ENCODE results near the gene FAM184A. TPM values are rescaled to one million over a fixed set of nuclear protein-coding genes. Genes with fewer than 3 reads are reported as not detected.
A peak's percentile ranks its signal among the peaks of the same experiment; 100 is the strongest.

FAM184A gene
- total RNA-seq, 1 donor from 2014 or later, result 24.8 TPM

GRCh38 chr6:118934461-118935330 lies 143.8 kb downstream of the FAM184A start, which contains the start of gene MCM9:
MCM9 (minus strand) TSS chr6:118935159; CDS start chr6:118931723, 3,436 bp downstream.
- Histone ChIP-seq H3F3A (ENCODE audit: low read depth) (peaks cover 11% of the 10 kb centered on the region), H3K4me1 (peaks cover 7% of the 10 kb centered on the region), H3K9me3 (ENCODE audit: low read depth) (no peaks in the 10 kb centered on the region), H3K27me3 (no peaks in the 10 kb centered on the region), H4K20me1 (ENCODE audit: low read depth) (peaks cover 3% of the 10 kb centered on the region), H3K4me2 (peak within 1 kb of the TSS; percentile 83), H3K9ac (peak within 1 kb of the TSS; percentile 64), H3K36me3 (no peaks in the 10 kb centered on the region), H3K27ac (peak within 1 kb of the TSS; percentile 94), H3K4me3 (peak within 1 kb of the TSS; percentile 86), H3K79me2 (ENCODE audit: low read depth) (peaks cover 40% of the 10 kb centered on the region), H2AFZ (replicated peaks) (peak within 1 kb of the TSS; percentile 99)
- H3K27ac Mint-ChIP-seq, result peak within 1 kb of the TSS; percentile 92
- peak; percentile 97 for DNase-seq (ENCODE audit: low spot score)
- peak within 1 kb of the TSS; percentile 92 for H3K4me3 Mint-ChIP-seq
- H3K9me3 Mint-ChIP-seq, result peaks cover 19% of the 10 kb centered on the region
- TF ChIP-seq EZH2phosphoT487 (IDR thresholded peaks at IDR 0.05), result no peak
- no peak for TF ChIP-seq CTCF (IDR thresholded peaks at IDR 0.05)
- TF ChIP-seq EZH2 (IDR thresholded peaks at IDR 0.05), result no peak
- H3K27me3 Mint-ChIP-seq (ENCODE audit: insufficient read depth, low read depth), result peaks cover 4% of the 10 kb centered on the region
- H3K4me1 Mint-ChIP-seq, result peaks cover 18% of the 10 kb centered on the region
- H3K36me3 Mint-ChIP-seq, result peaks cover 32% of the 10 kb centered on the region

GRCh38 chr6:118933855-118934460 lies 144.5 kb downstream of the FAM184A start:
- Mint-ChIP-seq H3K4me3 (peak overlapping the region; percentile 91), H3K4me1 (peaks cover 18% of the 10 kb centered on the region), H3K36me3 (peaks cover 25% of the 10 kb centered on the region), H3K27ac (peak overlapping the region; percentile 89), H3K9me3 (peaks cover 19% of the 10 kb centered on the region), H3K27me3 (ENCODE audit: insufficient read depth, low read depth) (peaks cover 4% of the 10 kb centered on the region)
- Histone ChIP-seq H3K36me3 (no peaks in the 10 kb centered on the region), H3K9ac (no peak overlapping the region), H3K79me2 (ENCODE audit: low read depth) (peaks cover 40% of the 10 kb centered on the region), H3K9me3 (ENCODE audit: low read depth) (no peaks in the 10 kb centered on the region), H3K4me2 (peak overlapping the region; percentile 83), H3K27me3 (no peaks in the 10 kb centered on the region), H3K4me1 (peaks cover 7% of the 10 kb centered on the region), H3K4me3 (peak overlapping the region; percentile 86), H3F3A (ENCODE audit: low read depth) (peaks cover 11% of the 10 kb centered on the region), H3K27ac (no peak overlapping the region), H4K20me1 (ENCODE audit: low read depth) (peaks cover 3% of the 10 kb centered on the region), H2AFZ (replicated peaks) (no peak overlapping the region)
- DNase-seq (ENCODE audit: low spot score), result no peak
- TF ChIP-seq EZH2 (IDR thresholded peaks at IDR 0.05), result no peak

GRCh38 chr6:118932421-118932820 lies 146.0 kb downstream of the FAM184A start:
- H3K36me3 Mint-ChIP-seq, result peaks cover 20% of the 10 kb centered on the region
- H3K4me3 ChIP-seq, result no peak overlapping the region
- H3K9ac ChIP-seq, result no peak overlapping the region
- no peaks in the 10 kb centered on the region for H3K27me3 ChIP-seq
- H3K27ac Mint-ChIP-seq, result no peak overlapping the region
- H3K4me1 Mint-ChIP-seq, result peaks cover 18% of the 10 kb centered on the region
- DNase-seq (ENCODE audit: low spot score), result no peak
- peaks cover 11% of the 10 kb centered on the region for H3F3A ChIP-seq (ENCODE audit: low read depth)
- no peak overlapping the region for H2AFZ ChIP-seq (replicated peaks)
- H3K4me2 ChIP-seq, result no peak overlapping the region
- H3K27ac ChIP-seq, result no peak overlapping the region
- H3K27me3 Mint-ChIP-seq (ENCODE audit: insufficient read depth, low read depth), result peaks cover 4% of the 10 kb centered on the region
- H4K20me1 ChIP-seq (ENCODE audit: low read depth), result peaks cover 3% of the 10 kb centered on the region
- no peaks in the 10 kb centered on the region for H3K9me3 ChIP-seq (ENCODE audit: low read depth)
- H3K36me3 ChIP-seq, result no peaks in the 10 kb centered on the region
- no peak overlapping the region for H3K4me3 Mint-ChIP-seq
- H3K79me2 ChIP-seq (ENCODE audit: low read depth), result peaks cover 35% of the 10 kb centered on the region
- no peak for TF ChIP-seq EZH2phosphoT487 (IDR thresholded peaks at IDR 0.05)
- no peak for TF ChIP-seq EZH2 (IDR thresholded peaks at IDR 0.05)
- no peak for TF ChIP-seq CTCF (IDR thresholded peaks at IDR 0.05)
- peaks cover 9% of the 10 kb centered on the region for H3K9me3 Mint-ChIP-seq
- peaks cover 7% of the 10 kb centered on the region for H3K4me1 ChIP-seq

Data from neural progenitor cell (in vitro differentiated cells).